NB4 (cell line): ENCODE results near the gene KLK6.

ENCODE experiments used
- POLR2A ChIP-seq: IDR thresholded peaks from 2 replicates; pipeline ENCODE4 v1.6.1; 2011; ENCODE audit warnings: mild to moderate bottlenecking; ENCODE audit not compliant: insufficient read length; ENCODE audit errors: extremely low read depth
- TF ChIP-seq, protein P1 (sequence below): IDR thresholded peaks from one replicate; pipeline ENCODE4 v1.5.1; 2012; ENCODE audit warnings: low read depth, low read length

DNA sequence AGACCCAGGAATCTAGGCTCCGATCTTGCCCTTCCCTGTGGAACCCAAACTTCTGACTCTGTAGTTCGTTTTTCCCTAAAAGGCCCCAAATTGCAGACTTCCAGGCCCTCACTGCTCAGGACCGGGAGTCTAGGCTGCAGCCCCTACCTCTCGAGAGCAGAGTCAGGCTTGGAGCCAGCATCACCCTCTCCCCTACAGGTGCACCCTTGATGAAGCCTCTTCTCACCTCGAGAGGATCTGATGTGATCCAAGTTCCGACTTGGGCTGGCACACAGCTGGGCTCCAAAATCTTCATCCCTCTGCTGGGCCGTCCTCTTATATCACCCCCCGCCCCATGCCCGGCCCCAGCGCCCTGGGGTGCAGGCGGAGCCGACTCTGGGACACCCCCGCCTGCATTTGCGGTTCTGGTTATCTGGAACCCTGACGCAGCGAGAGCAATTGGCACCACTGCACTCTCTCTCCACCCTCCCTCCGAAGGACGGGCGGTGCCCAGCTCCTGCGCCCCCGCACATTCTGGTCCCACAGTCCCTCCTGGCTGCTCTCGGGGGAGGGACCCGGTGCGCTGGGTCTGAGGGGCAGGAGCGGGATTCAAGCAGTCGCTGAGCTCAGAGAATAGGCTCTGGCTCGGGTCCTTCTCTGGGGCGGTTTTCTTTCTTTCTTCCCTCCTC, 14.4 kb upstream of the KLK6 start, which contains the start of gene KLK7:
- TF ChIP-seq POLR2A = no peak
- TF ChIP-seq, protein P1, sequence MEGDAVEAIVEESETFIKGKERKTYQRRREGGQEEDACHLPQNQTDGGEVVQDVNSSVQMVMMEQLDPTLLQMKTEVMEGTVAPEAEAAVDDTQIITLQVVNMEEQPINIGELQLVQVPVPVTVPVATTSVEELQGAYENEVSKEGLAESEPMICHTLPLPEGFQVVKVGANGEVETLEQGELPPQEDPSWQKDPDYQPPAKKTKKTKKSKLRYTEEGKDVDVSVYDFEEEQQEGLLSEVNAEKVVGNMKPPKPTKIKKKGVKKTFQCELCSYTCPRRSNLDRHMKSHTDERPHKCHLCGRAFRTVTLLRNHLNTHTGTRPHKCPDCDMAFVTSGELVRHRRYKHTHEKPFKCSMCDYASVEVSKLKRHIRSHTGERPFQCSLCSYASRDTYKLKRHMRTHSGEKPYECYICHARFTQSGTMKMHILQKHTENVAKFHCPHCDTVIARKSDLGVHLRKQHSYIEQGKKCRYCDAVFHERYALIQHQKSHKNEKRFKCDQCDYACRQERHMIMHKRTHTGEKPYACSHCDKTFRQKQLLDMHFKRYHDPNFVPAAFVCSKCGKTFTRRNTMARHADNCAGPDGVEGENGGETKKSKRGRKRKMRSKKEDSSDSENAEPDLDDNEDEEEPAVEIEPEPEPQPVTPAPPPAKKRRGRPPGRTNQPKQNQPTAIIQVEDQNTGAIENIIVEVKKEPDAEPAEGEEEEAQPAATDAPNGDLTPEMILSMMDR = no peak
